NCI-H446 treated with DMSO at 0.1 percent for 48 hours (cell line): Measurements from ENCODE around the gene HDAC7.
"Not testable (repeated sequence)": the region's sequence is repeated elsewhere in the genome, so short reads cannot be mapped to it uniquely, and the experiment has no call there.

Experiments used
- DNase-seq: peaks from one replicate; lab custom pipeline; 2025; lab: John Stamatoyannopoulos, UW

Gene HDAC7

GRCh38 chr12:47811581-47812484 is 7.9 kb downstream of the HDAC7 start:
- DNase-seq, result no peak

- no peak for DNase-seq
These were observed 8.7 kb downstream of the HDAC7 start for GRCh38 chr12:47811072-47811396.

DNA sequence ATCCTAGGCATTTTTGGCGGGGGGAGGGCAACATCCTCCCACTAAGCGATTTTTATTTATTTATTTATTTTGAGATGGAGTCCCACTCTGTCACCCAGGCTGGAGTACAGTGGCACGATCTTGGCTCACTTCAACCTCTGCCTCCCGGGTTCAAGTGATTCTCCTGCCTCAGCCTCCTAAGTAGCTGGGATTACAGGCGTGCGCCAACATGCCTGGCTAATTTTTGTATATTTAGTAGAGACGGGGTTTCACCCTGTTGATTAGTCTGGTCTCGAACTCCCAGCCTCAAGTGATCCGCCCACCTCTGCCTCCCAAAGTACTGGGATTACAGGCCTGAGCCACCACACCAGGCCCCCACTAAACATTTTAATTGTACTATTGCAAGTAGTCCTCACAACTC is 10.2 kb downstream of the HDAC7 start:
- not testable (repeated sequence) for DNase-seq

DNA sequence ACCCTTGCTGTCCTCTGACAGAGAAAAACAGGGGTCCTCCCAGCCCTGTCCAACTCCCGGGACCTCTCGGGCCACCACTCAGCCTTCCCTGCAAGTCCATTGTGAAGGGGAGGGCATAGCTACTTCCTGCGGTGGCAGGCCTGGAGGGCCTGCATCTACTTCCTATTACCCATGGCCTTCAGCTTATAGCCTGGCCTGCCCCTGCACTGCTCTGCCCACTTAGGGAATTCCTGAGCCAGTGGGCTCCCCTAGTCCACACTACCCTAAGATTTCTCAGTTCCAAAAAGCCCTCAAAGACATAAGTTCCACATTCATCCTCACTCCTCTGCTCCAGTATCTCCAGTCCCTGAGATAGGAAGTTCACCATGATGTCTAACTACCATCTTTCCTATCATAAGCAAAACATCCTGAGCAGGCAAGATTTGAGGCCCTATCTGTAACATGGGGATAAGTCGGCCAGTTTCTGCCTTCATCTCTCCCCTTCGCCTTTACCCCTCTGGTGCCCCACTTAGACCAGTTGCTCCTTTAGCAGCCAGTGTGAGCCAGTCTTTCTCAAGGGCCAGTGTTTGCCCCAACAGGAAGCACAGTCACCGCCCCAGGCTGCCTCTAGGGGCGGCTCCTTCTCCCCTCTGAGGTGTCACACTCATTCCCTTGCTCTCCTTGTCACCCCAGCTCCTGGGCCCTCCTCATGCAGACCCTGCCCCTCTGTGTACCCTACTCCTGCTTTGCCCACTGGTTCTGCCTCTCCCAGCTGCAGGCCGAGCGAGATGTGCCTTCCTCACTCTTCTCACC is 10.9 kb downstream of the HDAC7 start:
- no peak for DNase-seq

DNA sequence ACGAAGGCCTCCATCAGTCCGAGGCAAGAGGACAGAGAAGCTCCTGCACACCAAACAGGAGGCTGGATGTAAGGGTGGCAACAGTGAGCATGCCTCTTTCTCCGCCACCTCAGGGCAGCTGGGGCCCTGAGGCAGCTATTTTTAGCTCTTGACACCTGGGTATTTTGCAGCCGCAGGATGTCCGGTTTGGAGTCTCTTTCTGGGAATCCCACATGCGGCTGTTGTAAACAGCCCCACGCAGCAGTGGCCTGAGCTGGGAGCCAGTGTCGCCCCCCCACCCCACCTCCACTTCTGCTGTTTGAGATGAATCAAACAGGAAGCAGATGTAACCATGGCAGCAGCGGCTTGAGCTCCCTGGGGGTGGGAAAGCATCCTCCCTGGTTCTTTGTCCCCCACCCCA is 11.7 kb downstream of the HDAC7 start:
- DNase-seq, result no peak

DNA sequence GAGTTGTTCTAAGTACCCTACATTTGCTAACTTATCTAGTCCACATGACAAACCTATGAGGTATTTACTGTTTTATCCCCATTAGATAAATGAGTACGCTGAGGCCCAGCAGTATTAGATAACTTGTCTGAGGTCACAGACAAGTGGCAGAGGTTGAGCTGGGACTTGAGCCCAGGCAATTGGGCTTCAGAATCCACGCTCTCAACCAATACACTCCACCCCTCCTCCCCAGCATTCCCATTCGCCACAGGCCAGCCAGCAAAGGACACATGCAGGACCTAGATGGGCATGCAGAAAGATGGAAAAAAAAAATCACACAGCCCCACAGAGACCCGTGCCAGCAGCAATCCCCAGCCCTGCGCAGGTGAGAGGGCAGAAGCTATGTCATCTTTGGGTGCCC is 12.4 kb downstream of the HDAC7 start:
- DNase-seq, result no peak

DNA sequence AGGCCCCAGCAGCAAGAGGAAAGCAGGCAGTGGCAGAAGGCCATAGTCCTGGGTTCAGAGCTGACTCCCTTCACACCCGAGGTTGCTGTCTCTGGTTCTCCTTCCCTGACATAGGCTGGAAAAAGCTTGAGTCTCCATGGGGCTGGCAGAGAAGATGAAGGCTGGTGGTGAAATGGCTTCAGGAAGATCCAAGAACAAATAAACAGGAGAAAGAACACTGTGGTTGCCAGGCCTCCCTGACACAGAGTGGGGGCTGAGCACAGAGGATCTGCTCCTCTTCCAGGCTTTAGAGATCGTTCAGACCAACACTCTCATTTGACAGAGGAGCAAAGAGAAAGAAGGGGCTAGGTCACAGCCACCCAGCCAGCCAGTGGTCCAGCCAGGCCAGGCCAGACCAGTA is 14.3 kb downstream of the HDAC7 start:
- no peak for DNase-seq

DNA sequence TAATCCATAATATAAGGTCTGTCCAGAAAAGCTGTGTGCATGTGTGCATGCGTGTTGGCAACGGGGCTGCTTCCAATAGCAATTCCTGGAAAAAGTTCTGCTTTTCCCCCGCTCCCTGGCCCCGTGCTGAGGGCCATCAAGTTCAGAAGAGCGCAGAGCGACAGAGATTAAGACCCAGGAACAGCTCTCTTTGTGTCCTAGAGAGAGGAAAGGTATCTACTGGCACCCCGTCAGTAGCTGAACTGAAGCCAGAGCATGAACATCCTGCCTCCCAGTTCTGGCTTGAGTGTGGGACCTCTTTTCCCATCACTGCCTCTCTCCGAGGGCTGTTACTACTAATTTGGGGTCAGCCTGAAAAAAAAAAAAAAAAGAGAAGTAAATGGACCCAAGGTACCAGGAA is 15.5 kb downstream of the HDAC7 start:
- DNase-seq, result no peak

DNA sequence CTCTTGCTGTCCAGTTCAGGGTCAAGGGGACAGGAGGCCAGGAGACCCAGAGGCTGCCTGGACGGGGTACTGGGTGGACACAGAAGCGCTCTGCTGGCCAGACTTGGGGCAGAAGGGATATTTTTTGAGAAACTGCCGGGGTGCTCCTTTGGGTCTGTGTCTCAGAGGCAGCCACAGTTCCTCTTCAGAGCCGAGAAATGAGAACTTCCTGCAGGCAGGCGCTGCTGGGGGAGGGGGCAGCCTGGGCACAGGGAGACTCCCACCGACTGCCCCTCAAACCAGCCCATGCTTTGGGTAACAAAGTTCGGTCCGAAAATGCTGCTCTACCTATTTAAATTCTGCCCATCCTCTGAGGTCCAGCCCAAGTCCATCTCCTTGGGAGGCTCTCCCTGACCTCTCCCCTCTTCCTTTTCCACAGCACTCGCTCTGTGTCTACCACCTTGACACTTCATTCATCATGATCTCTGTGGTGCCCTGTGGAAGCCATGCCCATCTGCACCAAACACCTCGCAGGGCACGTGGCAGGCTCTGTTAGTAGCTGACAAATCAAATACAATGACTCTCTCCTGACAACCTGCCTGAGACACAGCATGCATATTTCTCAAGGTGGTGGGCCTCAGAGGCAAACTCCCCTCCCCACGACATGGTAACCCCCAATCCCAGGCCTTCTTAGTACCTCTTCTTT is 16.4 kb downstream of the HDAC7 start:
- no peak for DNase-seq

- DNase-seq, result no peak
These were observed 17.4 kb downstream of the HDAC7 start for GRCh38 chr12:47802312-47802711.

GRCh38 chr12:47801904-47802246 is 17.8 kb downstream of the HDAC7 start:
- no peak for DNase-seq

DNA sequence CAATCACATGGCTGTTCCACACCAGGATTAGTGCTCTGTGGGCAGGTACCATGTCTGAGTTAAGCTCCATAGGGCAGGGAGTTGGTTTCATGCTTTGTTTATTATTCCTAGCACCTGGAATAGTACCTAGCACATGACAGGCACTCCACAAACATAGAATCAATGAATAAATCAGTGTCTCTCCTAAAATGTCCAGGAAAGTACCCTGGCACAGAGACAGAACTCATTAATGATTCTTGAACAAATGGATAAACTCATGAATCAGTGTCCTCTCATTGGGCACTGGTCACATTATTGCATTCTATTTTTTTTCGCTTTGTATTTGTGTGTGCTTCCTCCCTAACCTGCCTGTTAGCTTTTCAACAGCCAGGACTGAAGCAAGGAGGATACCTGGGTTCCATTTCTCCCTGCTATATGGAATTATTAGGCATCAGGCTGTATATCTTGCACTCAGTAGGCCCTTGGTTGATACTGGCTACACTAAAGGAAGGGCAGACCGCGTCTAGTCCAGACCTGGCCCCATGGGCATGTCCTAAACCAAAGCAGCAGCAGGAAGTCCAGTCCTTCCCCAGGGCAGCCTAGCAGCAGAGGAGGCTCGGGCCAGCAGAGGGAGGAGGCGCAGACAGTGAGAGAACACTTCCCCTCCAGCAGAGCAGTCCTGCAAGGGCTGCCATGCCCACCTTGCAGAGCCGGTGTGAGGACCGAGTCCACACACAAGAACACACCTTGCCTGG is 18.4 kb downstream of the HDAC7 start:
- no peak for DNase-seq

DNA sequence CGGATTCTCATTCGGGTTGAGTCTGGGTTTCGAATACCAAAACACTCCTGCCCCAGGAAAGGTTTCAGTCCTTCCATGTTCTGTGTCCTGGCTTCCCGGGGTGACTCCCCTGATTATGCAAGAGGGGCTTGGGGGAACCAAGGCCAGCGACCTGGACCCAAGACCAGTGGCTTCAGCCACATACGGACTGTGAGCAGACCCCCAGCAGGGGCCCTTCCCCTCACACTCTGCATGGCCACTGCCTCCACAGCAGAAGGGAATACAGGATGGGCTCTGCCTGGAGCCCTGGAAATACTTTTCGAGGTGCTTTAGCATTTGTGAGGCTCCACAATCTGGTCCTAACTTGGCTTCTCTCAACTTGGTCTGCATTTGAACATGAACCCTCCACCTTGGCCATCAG is 19.1 kb downstream of the HDAC7 start:
- no peak for DNase-seq

DNA sequence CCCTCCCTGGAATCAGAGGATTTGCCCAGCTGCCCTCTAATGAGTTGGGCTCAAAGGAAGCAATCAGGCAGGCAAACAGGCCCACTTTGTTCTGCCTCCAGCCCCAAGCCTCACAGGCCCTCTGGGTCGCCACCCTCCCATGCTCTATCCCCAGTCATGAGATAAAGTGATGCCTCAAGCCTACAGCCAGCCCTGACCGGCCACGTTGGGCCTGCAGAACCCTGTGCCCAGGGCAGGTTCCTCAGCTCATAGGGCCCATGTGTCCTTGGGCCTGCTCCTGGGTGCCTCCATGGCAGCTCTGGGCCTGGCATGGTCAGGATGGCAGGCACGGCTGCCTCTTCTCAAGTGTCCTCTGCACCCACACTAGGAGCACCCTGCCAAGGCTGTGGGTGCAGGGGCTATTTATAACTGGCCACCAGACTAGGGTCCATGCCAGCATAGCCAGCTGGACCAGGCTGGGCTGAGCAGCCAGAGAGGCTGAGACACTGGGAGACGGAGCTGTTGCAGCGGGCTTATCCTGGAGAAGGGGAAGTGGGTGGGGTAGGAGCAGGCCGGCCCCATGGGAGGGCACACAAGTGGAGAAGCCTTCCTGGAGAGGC is 20.2 kb downstream of the HDAC7 start:
- DNase-seq, result no peak

DNA sequence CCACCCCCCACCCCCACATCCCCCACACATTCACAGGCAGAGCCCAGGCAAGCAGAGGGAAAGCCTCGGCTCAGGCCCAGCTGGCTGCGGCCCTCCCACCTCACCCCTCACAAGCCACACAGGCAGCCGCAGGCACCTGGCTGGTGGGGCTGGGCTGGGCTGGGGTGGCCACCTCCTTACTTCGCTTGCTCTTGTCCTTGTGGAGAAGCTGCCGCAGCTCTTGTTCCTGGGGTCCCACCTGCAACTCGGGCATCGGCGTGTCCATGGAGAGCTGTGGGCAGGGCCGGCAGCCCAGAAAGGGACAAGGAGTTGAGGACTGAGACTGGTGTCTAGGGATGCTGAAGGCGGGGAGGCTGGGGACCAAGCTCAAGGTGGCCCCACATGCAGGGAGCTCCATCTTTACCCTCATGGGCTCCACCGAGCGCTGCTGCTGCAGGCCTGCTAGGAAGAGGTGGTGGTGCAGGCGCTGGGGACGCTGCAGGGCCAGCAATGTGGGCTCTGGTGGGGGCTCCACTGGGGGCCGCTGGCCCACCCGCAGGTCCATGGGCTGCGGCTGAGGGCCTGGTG is 21.2 kb downstream of the HDAC7 start:
- no peak for DNase-seq

GRCh38 chr12:47797441-47797840 is 22.3 kb downstream of the HDAC7 start:
- no peak for DNase-seq

GRCh38 chr12:47795814-47796411 is 23.8 kb downstream of the HDAC7 start:
- no peak for DNase-seq

GRCh38 chr12:47795121-47795813 is 24.4 kb downstream of the HDAC7 start:
- DNase-seq, result no peak

DNA sequence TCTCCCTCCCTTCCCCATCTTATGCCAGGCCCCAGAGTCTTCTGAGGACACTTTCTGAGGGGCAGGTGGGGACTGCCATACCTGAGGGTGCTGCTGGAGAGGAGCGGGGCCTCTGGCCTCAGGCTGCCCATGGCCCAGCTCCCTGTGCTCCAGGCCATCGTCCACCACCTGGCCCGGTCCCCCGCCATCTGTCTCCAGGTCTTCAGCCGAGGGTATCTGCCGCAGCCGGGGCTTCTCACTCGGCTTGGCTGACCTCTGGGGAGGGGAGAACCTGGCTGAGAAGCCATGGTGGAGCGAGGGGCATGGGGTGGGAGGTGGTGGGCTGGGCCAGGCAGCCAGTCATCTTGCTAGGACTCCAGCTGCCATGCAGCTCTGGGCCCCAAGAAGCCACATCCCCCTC is 25.0 kb downstream of the HDAC7 start:
- no peak for DNase-seq

DNA sequence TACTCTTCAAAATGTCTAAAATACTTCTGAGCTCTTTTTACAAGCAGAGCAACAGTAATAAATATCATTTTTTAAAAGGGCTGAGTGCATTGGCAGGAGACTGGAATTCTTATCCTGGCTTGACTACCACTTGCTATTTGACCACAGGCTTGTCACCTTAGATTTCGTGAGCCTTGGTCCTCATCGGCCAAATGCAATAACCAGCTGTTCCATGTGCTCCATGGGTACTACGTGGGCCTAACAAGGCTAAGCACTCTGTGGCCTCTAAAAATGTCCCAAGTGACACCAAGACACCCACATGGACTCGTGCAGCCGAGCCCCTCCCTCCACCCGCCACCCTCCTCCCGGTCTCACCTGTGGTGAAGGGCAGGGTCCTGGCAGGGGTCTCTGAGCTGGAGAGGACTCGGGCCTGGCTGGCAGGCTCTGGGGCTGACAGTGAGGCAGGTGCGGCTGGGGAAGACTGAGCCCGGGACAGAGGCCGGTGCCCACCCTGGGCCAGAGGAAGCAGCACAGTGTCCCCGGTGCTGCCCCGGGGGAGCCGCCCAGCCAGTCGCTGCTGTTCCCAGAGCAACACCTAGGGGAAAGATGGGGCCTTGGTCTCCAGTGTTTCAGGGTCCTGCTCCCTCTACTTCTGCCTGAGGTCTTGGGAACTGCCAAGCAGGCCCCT is 26.6 kb downstream of the HDAC7 start:
- no peak for DNase-seq
